GM12878 (cell line): ENCODE results near the gene NUBPL. TPM values are rescaled to one million over a fixed set of nuclear protein-coding genes. Genes with fewer than 3 reads are reported as not detected.

Source experiments
- ATAC-seq: fragments of 200-7000 bp; cut with Tn5 transposase; 3 replicates; pipeline ENCODE4 v1.9.1; 2020; ENCODE audit warnings: mild to moderate bottlenecking, moderate library complexity
- BruUV-seq: library from RNA; stranded (reverse); fragments of 400-500 nt; replicated peaks from 2 replicates; lab custom pipeline; 2021; lab: Mats Ljungman, UMichigan
- CTCF ChIA-PET: fragments of 300-600 bp; sonication (Branson Sonifier 250); formaldehyde crosslinking; extraction: SDS; loops from one replicate; lab custom pipeline; 2021; ENCODE audit warnings: inconsistent platforms; lab: Yijun Ruan, JAX
- POLR2A ChIA-PET: fragments of 350-600 bp; formaldehyde crosslinking; extraction: SDS; loops from one replicate; lab custom pipeline; 2021; ENCODE audit warnings: inconsistent platforms; lab: Charles Lee
- RAD21 ChIA-PET: fragments of 300-600 bp; sonication (Branson Sonifier 250); formaldehyde crosslinking; loops from one replicate; lab custom pipeline; 2023; ENCODE audit warnings: antibody characterized with exemption; ENCODE audit not compliant: unreplicated experiment; lab: Charles Lee
- SMC1A ChIA-PET: fragments of 300-600 bp; sonication (Branson Sonifier 250); formaldehyde crosslinking; loops from one replicate; lab custom pipeline; 2023; ENCODE audit not compliant: unreplicated experiment, uncharacterized antibody; lab: Charles Lee
- DNase-seq: peaks from one replicate; pipeline ENCODE4 v3.0.0-alpha.2; 2011; ENCODE audit warnings: low read depth, low spot score
- FAIRE-seq: peaks from 3 replicates; lab custom pipeline; 2011; peaks lifted over from hg19 to GRCh38; lab: Jason Lieb, UNC
- H2AFZ ChIP-seq: 2 replicates; pipeline ENCODE4 v1.6.0; 2011; ENCODE audit warnings: low read depth, low read length, control low read depth; ENCODE audit not compliant: control insufficient read depth
- H3K27ac ChIP-seq: 2 replicates; pipeline ENCODE4 v1.5.1; 2011; ENCODE audit warnings: control low read depth; ENCODE audit not compliant: control insufficient read depth, insufficient read depth
- H3K27me3 ChIP-seq, 2 experiments: replicated peaks in 1 of 2; 2 replicates each; pipeline versions ENCODE4 v1.6.0 to v1.6.1; 2011; ENCODE audit warnings: low read length in 1 of 2; ENCODE audit not compliant: control insufficient read depth in 2 of 2, insufficient read depth in 2 of 2
- H3K36me3 ChIP-seq, 2 experiments: 2 replicates each; pipeline ENCODE4 v1.5.1; 2011; ENCODE audit warnings: low read length in 1 of 2; ENCODE audit not compliant: control insufficient read depth in 2 of 2, insufficient read depth in 2 of 2
- H3K4me1 ChIP-seq: 2 replicates; pipeline ENCODE4 v1.6.1; 2011; ENCODE audit warnings: mild to moderate bottlenecking, low read length, moderate library complexity, mixed read lengths; ENCODE audit not compliant: control insufficient read depth, insufficient read depth
- H3K4me2 ChIP-seq: 2 replicates; pipeline ENCODE4 v1.6.0; 2011; ENCODE audit warnings: control low read depth; ENCODE audit not compliant: control insufficient read depth, insufficient read depth
- H3K4me3 ChIP-seq: fragments of 200-600 bp; sonication (generic); 2 replicates; pipeline ENCODE4 v1.5.1; 2016
- H3K79me2 ChIP-seq: 2 replicates; pipeline ENCODE4 v1.6.0; 2011; ENCODE audit warnings: low read length; ENCODE audit not compliant: control insufficient read depth, insufficient read depth
- H3K9ac ChIP-seq: 2 replicates; pipeline ENCODE4 v1.8.0; 2011; ENCODE audit warnings: low read length, control low read depth, mixed read lengths; ENCODE audit not compliant: control insufficient read depth, insufficient read depth
- H3K9me3 ChIP-seq: replicated peaks from 3 replicates; pipeline ENCODE4 v1.5.1; 2011; ENCODE audit warnings: mild to moderate bottlenecking, low read length; ENCODE audit not compliant: control insufficient read depth, insufficient read depth
- H4K20me1 ChIP-seq: 2 replicates; pipeline ENCODE4 v1.6.0; 2011; ENCODE audit not compliant: control insufficient read depth, insufficient read depth
- ASH2L ChIP-seq: fragments of 300-600, 200-600 bp; sonication (generic); IDR thresholded peaks from 2 replicates; pipeline ENCODE4 v1.6.1; 2017; ENCODE audit warnings: low read depth, mild to moderate bottlenecking, borderline replicate concordance
- BCL11A ChIP-seq: IDR thresholded peaks from 2 replicates; pipeline ENCODE4 v1.6.1; 2011; ENCODE audit warnings: low read depth, low read length
- EP300 ChIP-seq, 2 experiments: fragments of 150-350 bp in 1 of 2; IDR thresholded peaks; 2 replicates each; pipeline ENCODE4 v1.6.1; 2011 to 2012; ENCODE audit warnings: low read depth in 2 of 2, low read length in 2 of 2, borderline replicate concordance in 1 of 2, improper control_type of control experiment in 1 of 2, inconsistent platforms in 1 of 2; ENCODE audit not compliant: control insufficient read depth in 1 of 2
- IKZF1 ChIP-seq: fragments of 450-650 bp; conservative IDR thresholded peaks from 2 replicates; pipeline ENCODE4 v1.6.1; 2017; ENCODE audit warnings: antibody characterized with exemption, mild to moderate bottlenecking
- KAT2A ChIP-seq: conservative IDR thresholded peaks from 2 replicates; pipeline ENCODE4 v1.6.1; 2011; ENCODE audit warnings: low read depth, low read length; ENCODE audit not compliant: control insufficient read depth
- NBN ChIP-seq: fragments of 450-650 bp; IDR thresholded peaks from 2 replicates; pipeline ENCODE4 v1.6.1; 2016
- NFYB ChIP-seq: IDR thresholded peaks from 2 replicates; pipeline ENCODE4 v1.6.1; 2011; ENCODE audit warnings: low read depth, mild to moderate bottlenecking, low read length, improper control_type of control experiment, moderate library complexity; ENCODE audit not compliant: insufficient read depth
- NR2F1 ChIP-seq: fragments of 450-650 bp; conservative IDR thresholded peaks from 2 replicates; pipeline ENCODE4 v1.6.1; 2017; ENCODE audit warnings: mild to moderate bottlenecking
- RCOR1 ChIP-seq: conservative IDR thresholded peaks from 2 replicates; pipeline ENCODE4 v1.6.1; 2012; ENCODE audit warnings: low read depth, low read length, improper control_type of control experiment
- SP1 ChIP-seq: IDR thresholded peaks from one replicate; pipeline ENCODE4 v1.6.1; 2011; ENCODE audit warnings: low read depth, low read length
- STAT1 ChIP-seq: fragments of 450-650 bp; conservative IDR thresholded peaks from 2 replicates; pipeline ENCODE4 v1.6.1; 2014; ENCODE audit warnings: antibody characterized with exemption, mild to moderate bottlenecking
- YBX1 ChIP-seq: fragments of 450-650 bp; IDR thresholded peaks from 2 replicates; pipeline ENCODE4 v1.6.1; 2016; ENCODE audit warnings: antibody characterized with exemption
- WGBS: methylation state at CpG from one replicate; pipeline ENCODE4 v1.1.6; 2016; ENCODE audit warnings: low lambda C conversion rate; ENCODE audit not compliant: insufficient replicate concordance, insufficient coverage; ENCODE audit errors: missing lambda C conversion rate; 5-methylcytosine and 5-hydroxymethylcytosine counted together
- in situ Hi-C: fragments of 300-500 bp; cut with MboI; formaldehyde crosslinking; loops from 9 replicates; pipeline ENCODE4 v1.14.3; 2018; ENCODE audit warnings: mixed read lengths
- intact Hi-C: fragments of 100-400 bp; cut with micrococcal nuclease; formaldehyde crosslinking; loops from one replicate; pipeline ENCODE4 v1.14.2; 2022; ENCODE audit not compliant: unreplicated experiment
- polyA plus RNA-seq, 11 experiments: library from polyadenylated mRNA; depleted of rRNA in 4 of 11; unstranded in 6 of 11; stranded (reverse) in 5 of 11; fragments of >200 nt; fragmentation: Nextera tagmentation in 4 of 11; fragmentation: Illumina TruSeq in 1 of 11; extraction: Ambion mirVana in 4 of 11; extraction: Trizol in 1 of 11; gene quantifications; 1 replicate in 1 of 11; 2 replicates in 10 of 11; pipeline versions ENCODE4 v1.2.1 to v1.2.3, GENCODE V29; 2011 to 2016; ENCODE audit warnings: inconsistent platforms in 2 of 11, missing spikeins in 2 of 11, low read depth in 1 of 11
- total RNA-seq, 4 experiments: library from RNA; depleted of rRNA in 3 of 4; stranded (reverse); fragments of >200 nt in 3 of 4; fragmentation: Illumina TruSeq in 1 of 4; extraction: Trizol in 1 of 4; gene quantifications; 2 replicates each; pipeline versions ENCODE4 v1.2.1 to v1.2.3, GENCODE V29; 2013 to 2021
- TF ChIP-seq, protein P1 (sequence below): IDR thresholded peaks from 2 replicates; pipeline ENCODE4 v1.6.1; 2012; ENCODE audit warnings: low read depth, low read length, improper control_type of control experiment
- TF ChIP-seq, protein P2 (sequence below): fragments of 450-650 bp; formaldehyde crosslinking; IDR thresholded peaks from 2 replicates; pipeline ENCODE4 v1.5.0; 2022; ENCODE audit warnings: mild to moderate bottlenecking, missing genetic modification characterization
- TF ChIP-seq, protein P3 (sequence below): fragments of 450-650 bp; IDR thresholded peaks from 2 replicates; pipeline ENCODE4 v1.6.1; 2017; ENCODE audit warnings: mild to moderate bottlenecking, low read depth, inconsistent platforms; ENCODE audit not compliant: poor library complexity, severe bottlenecking
- TF ChIP-seq, protein P4 (sequence below): fragments of 450-650 bp; IDR thresholded peaks from 2 replicates; pipeline ENCODE4 v1.6.1; 2018; ENCODE audit warnings: mild to moderate bottlenecking, low read depth, moderate library complexity; ENCODE audit not compliant: partially characterized antibody

Gene NUBPL
- total and polyA plus RNA-seq, 10 of the 15 experiments (the other 5 are each of a cell fraction or from before 2014, with no cell fraction given) = 3.4 to 11.6 (median 8.1) TPM

DNA sequence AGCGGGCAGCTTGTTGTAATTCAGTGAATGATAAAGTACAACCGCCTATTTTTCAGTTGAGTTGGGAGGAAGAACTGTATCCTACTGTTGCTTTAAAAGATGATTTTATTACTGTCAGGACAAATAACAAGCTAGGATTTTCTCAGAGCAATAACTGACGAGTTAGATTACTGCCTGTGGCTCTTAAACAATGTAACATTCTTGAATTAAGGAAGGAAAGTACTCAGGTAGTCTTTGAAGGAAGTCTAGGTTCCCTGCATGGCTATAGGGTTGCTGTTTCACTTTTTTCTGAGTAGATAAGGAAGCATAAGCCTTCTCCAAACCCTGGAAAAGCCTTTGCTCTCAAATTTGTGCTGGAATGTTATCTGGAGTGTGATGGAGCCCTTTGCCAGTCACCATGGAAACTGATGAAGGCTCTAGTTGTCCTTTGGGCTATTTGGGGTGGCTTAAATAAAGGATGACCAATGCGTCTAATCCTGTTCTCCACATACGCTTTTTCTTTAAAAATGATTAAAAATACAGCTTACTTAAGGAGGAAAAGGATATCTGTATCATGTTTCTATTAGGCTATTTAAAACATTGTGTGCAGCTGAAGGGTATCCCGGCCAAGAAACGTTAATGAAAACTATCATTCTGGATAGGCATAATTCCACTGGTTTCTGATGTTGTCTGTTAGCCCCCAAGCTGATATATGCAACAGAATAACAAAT, 17.7 kb downstream of the NUBPL start:
- in situ Hi-C loops = no loop called here
- no peaks in the 10 kb centered on the region for H3K79me2 ChIP-seq
- 85% methylated on average over 7 of the region's 7 CpGs for WGBS
- no peak overlapping the region for H3K27ac ChIP-seq
- intact Hi-C loops = no loop called here
- DNase-seq = no peak
- H2AFZ ChIP-seq = no peak overlapping the region
- ChIA-PET RAD21 (no interaction called here), CTCF (interaction anchor here (0.7 kb wide), 1 partner anchor 194 kb away, joined by 3 read pairs; no protein-coding TSS in a partner anchor), SMC1A (interaction anchor here (2.0 kb wide), 1 partner anchor 16 kb away, joined by 7 read pairs; no protein-coding TSS in a partner anchor), POLR2A (no interaction called here)
- no peaks in the 10 kb centered on the region for H3K9me3 ChIP-seq
- FAIRE-seq = no peak
- H4K20me1 ChIP-seq = no peaks in the 10 kb centered on the region
- no peak overlapping the region for H3K4me2 ChIP-seq
- H3K4me3 ChIP-seq = no peak overlapping the region
- H3K4me1 ChIP-seq = no peaks in the 10 kb centered on the region
- no peaks in the 10 kb centered on the region; a peak in 1 of 4 replicates for H3K36me3 ChIP-seq
- no TSS peak for BruUV-seq
- H3K9ac ChIP-seq = no peak overlapping the region
- H3K27me3 ChIP-seq = no peaks in the 10 kb centered on the region
- no peak for ATAC-seq
- TF ChIP-seq, protein P1, sequence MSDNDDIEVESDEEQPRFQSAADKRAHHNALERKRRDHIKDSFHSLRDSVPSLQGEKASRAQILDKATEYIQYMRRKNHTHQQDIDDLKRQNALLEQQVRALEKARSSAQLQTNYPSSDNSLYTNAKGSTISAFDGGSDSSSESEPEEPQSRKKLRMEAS = no peak
- TF ChIP-seq IKZF1 (no peak), RCOR1 (no peak), ASH2L (no peak), NFYB (no peak), BCL11A (no peak), NR2F1 (no peak), STAT1 (no peak), KAT2A (no peak), YBX1 (no peak), EP300 (IDR thresholded peaks at IDR 0.05; ENCODE audit: borderline replicate concordance in 1 of 2, control insufficient read depth in 1 of 2, low read depth in 2 of 2, low read length in 2 of 2) (no peak), NBN (no peak), SP1 (no peak)
- TF ChIP-seq, protein P2, sequence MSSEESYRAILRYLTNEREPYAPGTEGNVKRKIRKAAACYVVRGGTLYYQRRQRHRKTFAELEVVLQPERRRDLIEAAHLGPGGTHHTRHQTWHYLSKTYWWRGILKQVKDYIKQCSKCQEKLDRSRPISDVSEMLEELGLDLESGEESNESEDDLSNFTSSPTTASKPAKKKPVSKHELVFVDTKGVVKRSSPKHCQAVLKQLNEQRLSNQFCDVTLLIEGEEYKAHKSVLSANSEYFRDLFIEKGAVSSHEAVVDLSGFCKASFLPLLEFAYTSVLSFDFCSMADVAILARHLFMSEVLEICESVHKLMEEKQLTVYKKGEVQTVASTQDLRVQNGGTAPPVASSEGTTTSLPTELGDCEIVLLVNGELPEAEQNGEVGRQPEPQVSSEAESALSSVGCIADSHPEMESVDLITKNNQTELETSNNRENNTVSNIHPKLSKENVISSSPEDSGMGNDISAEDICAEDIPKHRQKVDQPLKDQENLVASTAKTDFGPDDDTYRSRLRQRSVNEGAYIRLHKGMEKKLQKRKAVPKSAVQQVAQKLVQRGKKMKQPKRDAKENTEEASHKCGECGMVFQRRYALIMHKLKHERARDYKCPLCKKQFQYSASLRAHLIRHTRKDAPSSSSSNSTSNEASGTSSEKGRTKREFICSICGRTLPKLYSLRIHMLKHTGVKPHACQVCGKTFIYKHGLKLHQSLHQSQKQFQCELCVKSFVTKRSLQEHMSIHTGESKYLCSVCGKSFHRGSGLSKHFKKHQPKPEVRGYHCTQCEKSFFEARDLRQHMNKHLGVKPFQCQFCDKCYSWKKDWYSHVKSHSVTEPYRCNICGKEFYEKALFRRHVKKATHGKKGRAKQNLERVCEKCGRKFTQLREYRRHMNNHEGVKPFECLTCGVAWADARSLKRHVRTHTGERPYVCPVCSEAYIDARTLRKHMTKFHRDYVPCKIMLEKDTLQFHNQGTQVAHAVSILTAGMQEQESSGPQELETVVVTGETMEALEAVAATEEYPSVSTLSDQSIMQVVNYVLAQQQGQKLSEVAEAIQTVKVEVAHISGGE (CRISPR knock-in tag) = no peak
- TF ChIP-seq, protein P3, sequence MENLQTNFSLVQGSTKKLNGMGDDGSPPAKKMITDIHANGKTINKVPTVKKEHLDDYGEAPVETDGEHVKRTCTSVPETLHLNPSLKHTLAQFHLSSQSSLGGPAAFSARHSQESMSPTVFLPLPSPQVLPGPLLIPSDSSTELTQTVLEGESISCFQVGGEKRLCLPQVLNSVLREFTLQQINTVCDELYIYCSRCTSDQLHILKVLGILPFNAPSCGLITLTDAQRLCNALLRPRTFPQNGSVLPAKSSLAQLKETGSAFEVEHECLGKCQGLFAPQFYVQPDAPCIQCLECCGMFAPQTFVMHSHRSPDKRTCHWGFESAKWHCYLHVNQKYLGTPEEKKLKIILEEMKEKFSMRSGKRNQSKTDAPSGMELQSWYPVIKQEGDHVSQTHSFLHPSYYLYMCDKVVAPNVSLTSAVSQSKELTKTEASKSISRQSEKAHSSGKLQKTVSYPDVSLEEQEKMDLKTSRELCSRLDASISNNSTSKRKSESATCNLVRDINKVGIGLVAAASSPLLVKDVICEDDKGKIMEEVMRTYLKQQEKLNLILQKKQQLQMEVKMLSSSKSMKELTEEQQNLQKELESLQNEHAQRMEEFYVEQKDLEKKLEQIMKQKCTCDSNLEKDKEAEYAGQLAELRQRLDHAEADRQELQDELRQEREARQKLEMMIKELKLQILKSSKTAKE = no peak
- TF ChIP-seq, protein P4, sequence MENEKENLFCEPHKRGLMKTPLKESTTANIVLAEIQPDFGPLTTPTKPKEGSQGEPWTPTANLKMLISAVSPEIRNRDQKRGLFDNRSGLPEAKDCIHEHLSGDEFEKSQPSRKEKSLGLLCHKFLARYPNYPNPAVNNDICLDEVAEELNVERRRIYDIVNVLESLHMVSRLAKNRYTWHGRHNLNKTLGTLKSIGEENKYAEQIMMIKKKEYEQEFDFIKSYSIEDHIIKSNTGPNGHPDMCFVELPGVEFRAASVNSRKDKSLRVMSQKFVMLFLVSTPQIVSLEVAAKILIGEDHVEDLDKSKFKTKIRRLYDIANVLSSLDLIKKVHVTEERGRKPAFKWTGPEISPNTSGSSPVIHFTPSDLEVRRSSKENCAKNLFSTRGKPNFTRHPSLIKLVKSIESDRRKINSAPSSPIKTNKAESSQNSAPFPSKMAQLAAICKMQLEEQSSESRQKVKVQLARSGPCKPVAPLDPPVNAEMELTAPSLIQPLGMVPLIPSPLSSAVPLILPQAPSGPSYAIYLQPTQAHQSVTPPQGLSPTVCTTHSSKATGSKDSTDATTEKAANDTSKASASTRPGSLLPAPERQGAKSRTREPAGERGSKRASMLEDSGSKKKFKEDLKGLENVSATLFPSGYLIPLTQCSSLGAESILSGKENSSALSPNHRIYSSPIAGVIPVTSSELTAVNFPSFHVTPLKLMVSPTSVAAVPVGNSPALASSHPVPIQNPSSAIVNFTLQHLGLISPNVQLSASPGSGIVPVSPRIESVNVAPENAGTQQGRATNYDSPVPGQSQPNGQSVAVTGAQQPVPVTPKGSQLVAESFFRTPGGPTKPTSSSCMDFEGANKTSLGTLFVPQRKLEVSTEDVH = no peak
